GM19351 (cell line): ENCODE data around the gene CROCC2.

Experiments
- ATAC-seq: cut with Tn5 transposase; IDR thresholded peaks from one replicate; pipeline ENCODE4 v1.9.1; 2021; ENCODE audit warnings: mild to moderate bottlenecking, moderate library complexity; ENCODE audit not compliant: unreplicated experiment

The CROCC2 gene

DNA sequence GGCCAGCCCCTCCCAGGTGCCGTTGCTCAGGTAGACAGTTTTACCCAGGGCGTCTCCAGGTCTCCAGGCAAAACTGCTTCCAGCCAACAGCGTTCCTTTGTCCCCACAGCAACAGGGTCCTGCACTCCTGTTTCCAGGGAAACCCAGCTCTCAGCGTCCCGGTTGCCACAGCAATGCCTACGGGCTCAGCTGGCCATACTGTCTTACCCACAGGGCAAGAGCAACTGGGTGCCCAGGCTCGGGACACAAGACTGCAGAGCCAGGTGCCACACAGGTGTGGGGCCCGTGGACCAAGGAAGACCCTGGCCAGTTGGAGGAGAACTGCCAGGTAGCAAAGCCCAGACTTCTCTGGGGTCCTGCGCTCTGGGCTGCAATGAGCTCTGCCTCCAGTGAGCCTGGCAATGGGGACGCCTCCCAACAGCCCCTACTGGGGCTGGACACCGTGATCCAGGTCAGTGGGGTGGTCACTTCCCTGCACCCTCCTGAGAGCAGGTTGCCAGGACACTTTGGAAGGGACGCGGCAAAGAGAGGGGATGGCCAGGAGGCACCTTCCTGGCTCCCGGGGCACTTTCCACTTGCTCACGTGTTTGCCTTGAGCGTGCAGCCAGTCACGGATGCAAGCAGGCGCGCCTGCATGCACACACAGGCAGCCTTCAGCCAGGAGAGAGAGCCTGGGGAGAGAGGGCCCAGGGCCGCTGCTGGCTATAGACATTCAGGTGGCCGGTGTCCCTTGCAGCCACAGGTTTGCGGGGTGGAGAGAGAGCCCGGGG lies at the start of gene CROCC2:
CROCC2 (plus strand) TSS at position 196 of the 770 bp plus-strand sequence; CDS start at position 374, 178 bp downstream.
- no peak for ATAC-seq

DNA sequence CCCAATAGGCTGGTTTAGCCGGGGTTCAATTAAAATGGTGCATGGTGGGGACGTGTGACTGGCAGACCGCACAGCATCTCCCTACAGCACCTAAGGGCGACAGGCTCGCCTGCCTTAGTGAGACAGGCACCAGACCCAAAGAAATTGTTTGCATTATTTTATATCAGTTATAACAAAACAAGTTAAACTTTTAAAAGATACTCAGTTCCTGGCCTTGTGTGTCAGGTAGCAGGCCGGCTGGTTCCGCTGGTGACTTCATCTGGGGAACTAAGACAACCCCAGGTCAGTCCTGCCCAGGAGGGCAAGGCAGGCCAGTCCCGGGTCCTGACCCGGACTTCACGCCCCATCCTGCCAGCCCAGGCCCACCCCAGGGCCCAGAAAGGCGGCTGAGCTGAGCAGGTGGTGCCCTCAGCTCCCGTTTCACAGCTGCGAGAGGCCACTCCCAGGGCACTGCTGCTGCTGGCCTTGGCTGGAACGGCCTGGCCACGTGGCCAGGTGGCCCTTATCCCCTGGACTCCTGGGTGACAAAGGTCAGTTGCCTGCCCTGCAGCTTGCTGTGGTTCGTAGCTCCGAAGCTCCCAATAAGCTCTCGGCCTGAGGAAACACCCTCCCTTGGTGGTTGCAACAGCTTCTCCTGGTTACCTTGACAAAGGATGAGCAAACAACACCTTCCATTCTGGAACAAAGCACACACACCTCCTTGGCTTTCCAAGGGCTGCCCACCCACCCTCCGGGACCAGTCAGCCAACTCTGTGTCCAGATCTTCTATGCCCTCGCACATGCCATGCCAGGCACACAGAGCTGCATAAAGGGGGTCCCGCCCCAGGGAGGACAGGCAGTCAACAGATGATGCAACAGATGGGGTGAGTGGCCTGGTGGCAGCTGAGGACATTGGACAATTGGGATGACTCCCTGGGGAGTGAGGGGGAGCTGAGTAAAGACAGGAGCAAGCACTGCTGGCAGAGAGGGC lies 48.8 kb upstream of the CROCC2 start:
- no peak for ATAC-seq

DNA sequence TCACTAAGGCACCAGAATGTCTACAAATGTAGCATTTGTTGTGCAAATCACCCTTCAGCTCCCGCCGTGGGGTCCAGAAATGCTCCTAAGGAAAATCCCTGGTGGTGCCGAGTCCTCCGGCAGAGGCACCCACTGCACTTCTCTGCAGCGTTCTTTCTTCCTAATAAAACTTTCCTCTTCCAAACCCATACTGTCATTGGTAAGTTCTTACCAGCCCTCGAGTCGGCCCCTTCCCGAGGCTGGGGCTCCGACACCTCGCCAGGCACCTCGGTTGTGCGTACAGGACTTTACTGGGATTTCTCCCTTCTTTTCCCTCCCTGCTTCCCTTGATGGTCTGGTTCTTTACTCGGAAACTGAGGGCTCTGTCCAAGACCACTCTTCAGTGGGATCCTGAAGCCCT lies 47.8 kb upstream of the CROCC2 start:
- ATAC-seq: no peak

DNA sequence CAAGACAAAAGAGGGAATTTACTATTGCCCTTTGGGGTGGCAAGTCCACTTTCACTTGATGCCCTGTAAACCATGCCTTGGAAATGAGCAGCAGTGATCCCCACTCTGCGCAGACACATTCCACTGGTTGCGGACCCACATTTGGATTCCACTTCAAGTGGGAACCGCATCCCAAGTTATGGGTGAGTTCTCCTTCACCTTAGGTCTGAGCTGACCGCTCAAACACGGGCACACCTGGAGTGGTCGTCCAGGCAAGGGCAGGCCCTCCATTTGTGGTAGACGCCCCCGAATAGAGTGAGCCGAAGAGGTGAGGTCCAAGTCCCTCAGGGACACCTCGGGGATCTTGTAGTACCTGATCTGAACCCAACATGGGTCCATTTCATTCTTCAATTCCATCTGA lies 47.3 kb upstream of the CROCC2 start:
- ATAC-seq: no peak

DNA sequence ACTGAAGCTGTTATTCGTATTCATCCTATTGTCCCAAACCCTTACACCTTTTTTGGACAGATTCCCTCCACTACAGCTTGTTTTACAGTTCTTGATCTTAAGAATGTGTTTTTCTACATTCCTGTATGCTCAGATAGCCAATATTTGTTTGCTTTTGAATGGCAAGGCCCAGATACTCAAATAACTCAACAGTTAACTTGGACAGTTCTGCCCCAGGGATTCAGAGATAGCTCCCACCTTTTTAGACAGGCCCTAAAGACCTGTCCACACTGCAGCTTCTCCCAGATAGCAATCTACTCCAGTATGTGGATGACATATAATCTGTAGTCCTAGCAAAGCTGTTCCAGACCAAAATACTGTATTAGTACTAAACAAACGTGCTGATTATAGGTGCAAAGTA lies 44.6 kb upstream of the CROCC2 start:
- no peak for ATAC-seq

DNA sequence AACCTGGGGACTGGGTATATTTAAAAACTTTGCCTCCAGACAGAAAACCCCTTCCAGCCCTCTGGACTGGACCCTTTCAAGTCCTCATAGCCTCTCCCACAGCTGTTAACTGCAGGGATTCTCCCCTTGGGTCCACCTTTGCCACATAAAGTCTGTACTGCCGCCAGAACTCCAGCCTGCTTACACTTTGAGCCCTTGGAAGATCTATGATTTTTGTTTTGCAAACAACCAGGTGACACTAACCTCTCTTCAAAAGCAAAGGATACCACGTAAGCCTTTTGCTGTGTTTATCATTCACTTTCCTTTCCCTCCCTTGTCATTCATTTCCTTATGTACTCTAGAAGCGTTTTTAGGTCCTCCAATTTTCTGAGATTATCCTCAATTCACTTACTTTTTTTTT lies 41.7 kb upstream of the CROCC2 start:
- ATAC-seq: no peak

DNA sequence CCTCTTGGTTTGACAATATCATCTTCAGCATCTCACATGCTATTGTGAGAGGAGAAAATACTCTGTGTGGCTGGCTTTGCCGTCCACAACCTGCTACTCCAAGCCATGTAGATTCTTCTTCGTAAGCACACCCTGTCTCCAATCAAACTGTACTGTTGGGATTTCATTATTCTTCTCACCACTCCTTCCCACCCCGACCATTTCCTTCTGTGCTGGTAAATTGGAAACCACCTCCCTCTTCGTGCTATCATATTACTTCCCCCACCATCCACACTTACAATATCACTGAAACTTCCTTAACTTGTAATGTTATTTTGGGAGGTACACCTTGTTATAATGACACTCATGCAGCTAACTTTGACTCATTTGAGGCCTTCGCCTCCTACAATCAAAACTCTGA lies 40.7 kb upstream of the CROCC2 start:
- ATAC-seq: no peak

DNA sequence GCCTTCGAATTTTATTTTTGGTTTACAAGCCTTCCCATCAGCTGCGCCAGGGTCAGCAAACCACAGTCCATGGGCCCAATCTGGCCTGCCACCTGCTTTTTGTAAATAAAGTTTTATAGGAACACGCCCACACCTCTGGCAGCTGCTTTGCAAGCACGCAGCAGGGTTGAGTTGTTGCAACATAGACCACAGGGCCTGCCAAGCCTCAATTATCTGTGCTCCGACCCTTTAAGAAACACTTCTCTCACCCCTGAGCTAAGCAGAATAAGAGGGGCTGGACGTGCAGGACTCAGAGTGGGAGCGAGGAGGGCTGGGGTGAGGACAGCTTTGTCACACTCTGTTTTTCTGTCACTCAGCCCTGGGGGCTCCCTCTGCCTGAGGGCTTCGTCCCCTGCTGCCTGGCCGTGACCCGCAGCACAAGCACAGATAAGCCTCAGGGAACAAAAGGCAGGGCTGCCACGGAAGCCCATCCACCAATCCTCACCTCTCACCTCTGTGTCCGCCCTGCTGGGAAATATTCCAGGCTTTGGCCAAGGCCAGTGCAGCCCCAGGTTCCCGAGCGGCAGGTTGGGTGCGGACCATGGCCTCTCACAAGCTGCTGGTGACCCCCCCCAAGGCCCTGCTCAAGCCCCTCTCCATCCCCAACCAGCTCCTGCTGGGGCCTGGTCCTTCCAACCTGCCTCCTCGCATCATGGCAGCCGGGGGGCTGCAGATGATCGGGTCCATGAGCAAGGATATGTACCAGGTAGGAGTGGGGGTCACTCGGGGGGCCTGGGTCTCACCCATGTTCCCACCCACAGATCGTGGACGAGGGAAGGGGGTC lies 37.6 kb upstream of the CROCC2 start, which contains the start of gene AGXT:
AGXT (plus strand) TSS at position 539 of the 823 bp plus-strand sequence; CDS start at position 581, 42 bp downstream.
- ATAC-seq: no peak

DNA sequence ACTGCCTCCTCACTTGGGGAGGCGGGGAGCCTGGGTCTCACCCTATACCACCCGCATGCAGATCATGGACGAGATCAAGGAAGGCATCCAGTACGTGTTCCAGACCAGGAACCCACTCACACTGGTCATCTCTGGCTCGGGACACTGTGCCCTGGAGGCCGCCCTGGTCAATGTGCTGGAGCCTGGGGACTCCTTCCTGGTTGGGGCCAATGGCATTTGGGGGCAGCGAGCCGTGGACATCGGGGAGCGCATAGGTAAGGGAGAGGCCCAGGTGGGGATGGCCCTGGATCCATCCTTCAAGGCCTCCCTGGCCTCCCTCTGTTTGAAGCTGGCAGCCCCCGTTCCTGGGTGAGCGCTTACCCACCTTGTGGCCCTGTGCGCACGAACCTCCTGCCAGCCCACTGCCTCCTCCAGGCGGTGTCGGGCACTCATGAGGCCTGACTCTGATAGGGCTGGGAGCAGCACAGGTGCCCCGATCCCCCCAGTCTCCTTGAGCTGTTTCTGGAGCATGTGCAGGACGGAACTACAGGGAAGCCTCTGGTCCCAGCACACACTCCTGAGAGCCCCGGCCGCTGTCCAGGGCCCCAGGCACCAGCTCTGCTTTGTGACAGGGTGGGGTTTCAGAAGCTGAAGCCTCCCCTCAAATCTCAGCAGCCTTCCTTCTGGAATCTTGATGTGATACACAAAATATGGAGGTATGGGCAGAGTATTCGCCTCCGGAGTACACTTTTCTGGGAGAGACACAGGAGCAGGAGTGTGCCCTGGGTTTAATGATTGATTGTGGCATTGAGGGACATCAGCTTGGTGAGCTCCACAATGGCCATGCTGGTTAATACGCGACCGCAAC lies 36.8 kb upstream of the CROCC2 start:
- ATAC-seq: no peak

DNA sequence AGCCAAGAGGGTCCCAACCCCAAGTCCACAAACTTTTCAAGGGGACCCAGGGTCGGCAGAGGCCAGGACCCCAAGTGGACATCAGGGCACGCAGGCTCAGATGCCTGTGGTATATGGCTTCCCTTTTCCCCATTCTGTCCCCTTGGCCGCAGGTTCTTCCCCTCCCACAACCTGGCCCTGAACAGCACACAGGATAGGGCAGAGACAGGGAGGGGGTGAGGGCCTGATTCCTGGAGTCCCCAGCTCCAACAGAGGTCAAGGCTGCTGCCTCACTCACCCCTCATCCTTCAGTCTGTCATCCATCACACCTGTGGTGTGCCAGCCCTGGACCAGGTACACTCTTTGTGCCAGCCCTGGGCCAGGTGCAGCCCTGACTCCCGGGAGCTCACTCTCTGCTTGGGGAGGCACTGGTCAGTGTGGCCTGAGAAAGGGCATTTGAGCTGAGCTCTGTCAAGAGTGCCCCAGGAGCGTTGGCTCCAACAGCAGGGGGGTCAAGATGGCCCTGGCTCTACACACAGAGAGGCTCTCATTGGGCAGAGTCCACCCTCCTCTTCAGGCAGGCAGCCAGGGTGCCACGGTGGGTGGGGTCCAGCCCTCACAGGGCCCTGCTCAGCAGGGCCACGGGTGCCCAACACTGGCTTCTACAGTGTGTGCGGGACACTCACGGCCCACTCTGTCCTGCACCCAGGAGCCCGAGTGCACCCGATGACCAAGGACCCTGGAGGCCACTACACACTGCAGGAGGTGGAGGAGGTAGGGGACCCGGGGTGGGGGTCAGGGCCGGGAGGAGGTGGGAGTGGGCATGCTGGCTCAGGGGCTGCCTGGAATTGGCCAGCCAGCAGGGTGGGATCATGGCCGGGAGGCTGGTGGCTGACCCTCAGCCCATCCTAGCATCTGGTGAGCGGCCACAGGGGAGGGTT lies 35.9 kb upstream of the CROCC2 start:
- no peak for ATAC-seq

DNA sequence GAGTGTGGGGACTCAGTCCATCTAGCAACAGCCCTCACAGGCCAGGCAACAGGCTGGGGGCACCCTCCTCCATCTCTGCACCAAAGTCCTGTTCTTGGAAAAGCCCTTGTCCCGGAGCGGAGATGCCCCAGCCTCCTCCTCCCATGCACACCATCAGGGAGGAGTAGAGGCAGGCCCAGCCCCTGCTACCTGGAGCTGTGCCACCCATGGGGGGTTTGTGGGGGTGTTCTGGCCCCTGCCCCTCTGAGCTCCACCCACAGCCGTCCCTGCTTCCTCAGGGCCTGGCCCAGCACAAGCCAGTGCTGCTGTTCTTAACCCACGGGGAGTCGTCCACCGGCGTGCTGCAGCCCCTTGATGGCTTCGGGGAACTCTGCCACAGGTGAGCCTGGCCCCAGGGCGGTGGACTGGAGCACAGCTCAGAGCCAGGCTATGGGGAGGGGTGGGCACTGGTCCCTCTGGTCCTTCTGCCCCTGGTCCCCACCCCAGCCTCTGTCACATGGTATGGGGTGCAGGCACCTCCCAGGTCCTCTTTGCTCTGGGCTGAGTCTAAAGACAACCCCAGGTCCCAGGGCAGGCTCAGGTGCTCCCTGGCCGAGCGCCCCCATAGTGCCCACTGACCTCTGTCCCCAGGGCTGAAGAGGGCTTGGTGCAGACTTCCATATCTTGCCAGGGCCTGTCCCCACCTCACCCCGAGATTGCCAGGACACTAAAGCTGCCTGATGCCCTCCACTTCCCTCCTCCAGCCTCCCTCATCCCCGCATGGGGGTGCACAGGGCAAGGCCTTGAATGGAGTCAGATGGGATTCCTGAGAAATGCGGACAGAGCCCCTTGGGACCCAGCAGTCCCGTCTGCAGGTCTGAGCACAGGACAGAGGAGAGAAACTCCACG lies 34.8 kb upstream of the CROCC2 start:
- ATAC-seq: no peak

DNA sequence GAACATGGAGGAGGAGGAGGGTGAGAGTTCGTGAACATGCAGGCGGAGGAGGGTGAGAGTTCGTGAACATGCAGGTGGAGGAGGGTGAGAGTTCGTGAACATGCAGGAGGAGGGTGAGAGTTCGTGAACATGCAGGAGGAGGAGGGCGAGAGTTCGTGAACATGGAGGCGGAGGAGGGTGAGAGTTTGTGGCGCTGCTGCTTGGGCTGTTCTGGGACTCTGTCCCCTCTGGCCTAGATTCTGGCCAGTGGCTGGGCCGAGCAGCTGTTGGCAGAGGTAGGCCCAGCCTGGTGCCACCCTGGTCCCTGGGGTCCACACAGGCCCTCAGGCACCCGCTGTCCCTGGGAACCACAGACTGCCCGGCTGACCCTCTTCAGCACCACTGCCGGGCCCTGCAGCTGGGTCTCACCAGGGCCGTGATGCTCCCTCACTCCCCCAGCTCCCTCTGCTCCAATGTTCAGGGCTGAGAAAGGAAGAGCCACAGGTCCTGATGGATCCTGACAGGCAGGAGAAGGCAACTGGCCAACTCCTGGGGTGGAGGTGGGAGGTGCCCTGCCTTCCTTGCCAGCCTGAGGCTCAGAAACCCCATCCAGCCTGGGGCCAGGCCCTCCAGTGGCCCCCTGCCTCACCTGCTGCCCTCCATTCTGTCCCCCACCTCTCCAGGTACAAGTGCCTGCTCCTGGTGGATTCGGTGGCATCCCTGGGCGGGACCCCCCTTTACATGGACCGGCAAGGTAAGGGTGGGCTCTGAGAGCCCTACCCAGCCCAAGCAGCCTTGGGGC lies 33.6 kb upstream of the CROCC2 start:
- ATAC-seq: no peak

DNA sequence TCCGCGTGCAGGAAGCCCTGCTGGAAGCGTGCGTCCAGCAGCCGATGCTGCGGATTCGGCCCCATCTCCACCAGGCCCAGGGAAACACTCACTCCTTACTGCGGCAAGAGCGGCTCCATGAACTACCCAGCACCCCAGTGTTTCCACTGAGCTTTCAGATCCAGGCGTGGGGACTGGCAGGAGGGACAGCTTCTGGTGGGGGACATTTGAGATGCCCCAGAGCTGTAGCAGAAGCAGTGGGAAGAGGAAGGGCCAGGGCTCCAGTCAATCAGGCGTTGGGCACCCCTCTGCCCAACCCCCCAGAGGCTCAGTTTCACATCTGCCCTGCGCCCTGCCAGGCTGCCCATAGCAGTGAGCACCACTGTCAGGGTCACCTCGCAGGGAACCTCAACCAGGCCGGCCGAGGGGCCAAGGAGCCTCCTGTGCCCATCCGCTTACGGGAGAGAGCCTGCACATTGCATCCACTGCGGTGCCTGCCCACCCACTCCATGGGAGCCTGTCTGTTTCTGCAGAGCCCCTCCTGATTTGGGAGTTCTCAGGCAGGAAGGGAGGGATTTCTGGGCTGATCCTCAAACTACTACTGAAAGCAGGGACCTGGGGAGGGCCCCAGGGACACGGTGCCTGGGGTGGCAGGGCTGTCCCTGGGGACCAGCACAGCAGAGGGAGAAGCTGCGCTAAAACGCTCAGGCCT lies 32.9 kb upstream of the CROCC2 start:
- ATAC-seq: no peak

DNA sequence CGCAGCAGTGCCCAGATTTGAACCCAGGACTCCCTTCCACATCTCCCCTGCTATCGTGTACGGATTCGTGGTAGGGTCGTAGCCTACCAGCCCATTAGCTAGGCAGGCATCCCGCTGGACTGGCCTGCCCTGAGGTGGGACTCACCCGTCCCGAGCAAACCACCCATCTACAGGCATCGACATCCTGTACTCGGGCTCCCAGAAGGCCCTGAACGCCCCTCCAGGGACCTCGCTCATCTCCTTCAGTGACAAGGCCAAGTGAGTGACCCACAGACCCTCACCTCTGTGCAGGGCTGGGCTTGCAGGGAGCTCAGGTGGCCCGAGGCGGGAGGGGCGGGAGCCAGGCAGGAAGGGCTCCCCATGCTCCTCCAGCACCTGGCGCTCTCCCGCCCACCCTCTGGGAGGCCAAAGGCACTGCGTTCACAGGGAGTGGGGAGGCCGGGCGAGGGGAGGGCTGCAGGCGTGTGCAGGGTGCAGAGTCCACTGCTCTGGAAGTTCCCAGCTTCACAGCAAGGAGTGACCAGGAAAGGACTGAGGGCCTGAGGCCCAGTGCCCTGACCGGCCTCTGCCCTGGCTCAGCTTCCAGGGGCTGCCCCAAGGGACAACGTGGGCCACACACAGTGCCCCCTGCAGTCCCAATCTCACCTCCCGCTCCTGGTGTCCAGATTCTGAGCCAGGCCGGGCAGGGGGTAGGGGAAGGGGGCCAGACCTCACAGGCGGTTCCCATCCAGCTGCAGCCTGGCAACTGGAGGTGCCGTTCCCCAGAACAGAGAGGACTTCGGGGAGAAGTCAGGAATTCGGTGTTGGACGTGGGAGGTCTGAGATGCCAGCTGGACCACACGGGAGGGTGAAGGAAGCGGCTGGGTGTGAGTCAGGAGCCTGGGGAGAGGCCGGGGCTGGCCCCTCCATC lies 32.1 kb upstream of the CROCC2 start:
- ATAC-seq: no peak

DNA sequence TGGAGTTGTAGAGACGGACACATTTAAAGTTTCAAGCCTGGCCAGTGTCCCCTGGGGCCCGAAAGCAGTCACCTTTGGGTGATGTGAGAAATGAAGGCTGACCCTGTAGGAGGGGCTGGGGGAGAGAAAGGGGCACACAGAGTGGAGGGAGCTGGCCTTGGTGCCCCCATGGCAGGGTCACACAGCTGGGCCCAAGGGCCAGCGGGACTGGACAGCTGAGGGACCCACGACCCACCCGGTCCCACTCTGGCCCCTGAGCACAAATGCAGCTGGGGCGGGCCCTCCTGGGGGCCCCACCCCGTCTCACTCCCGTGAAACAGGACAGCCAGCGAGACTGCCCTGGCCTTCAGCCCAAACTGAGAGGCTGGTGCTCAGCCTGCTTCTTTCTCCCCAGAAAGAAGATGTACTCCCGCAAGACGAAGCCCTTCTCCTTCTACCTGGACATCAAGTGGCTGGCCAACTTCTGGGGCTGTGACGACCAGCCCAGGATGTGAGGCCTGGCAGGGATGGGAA lies 31.4 kb upstream of the CROCC2 start:
- no peak for ATAC-seq
